WTC11 (cell line): ENCODE results near the gene RETREG3. TPM values are rescaled to one million over a fixed set of nuclear protein-coding genes. Genes with fewer than 3 reads are reported as not detected.

Experiments used
- ATAC-seq: fragments of 200-7000 bp; cut with Tn5 transposase; 2 replicates; pipeline ENCODE4 v1.10.0; 2021; ENCODE audit warnings: mild to moderate bottlenecking, moderate library complexity
- CTCF ChIA-PET: fragments of 300-600 bp; sonication (Branson Sonifier 250); formaldehyde crosslinking; loops from one replicate; lab custom pipeline; 2021; ENCODE audit warnings: antibody characterized with exemption; lab: Charles Lee
- POLR2A ChIA-PET: fragments of 350-600 bp; sonication (Branson Sonifier 250); formaldehyde crosslinking; loops from one replicate; lab custom pipeline; 2021; ENCODE audit warnings: antibody characterized with exemption; lab: Charles Lee
- DNase-seq: peaks from one replicate; pipeline ENCODE4 v3.0.0; 2021; ENCODE audit warnings: low spot score
- H3K27ac Mint-ChIP-seq: 2 replicates; pipeline ENCODE4 v1.8.0; 2021; ENCODE audit warnings: mixed read lengths
- H3K27me3 Mint-ChIP-seq: 2 replicates; pipeline ENCODE4 v1.8.0; 2021; ENCODE audit warnings: low read depth, mild to moderate bottlenecking, moderate library complexity, mixed read lengths
- H3K36me3 Mint-ChIP-seq: 2 replicates; pipeline ENCODE4 v1.8.0; 2021; ENCODE audit warnings: mixed read lengths
- H3K4me1 Mint-ChIP-seq: 2 replicates; pipeline ENCODE4 v1.8.0; 2022; ENCODE audit warnings: mixed read lengths
- H3K4me3 Mint-ChIP-seq: 2 replicates; pipeline ENCODE4 v1.8.0; 2021; ENCODE audit warnings: mild to moderate bottlenecking, moderate library complexity, mixed read lengths
- H3K9me3 Mint-ChIP-seq: 2 replicates; pipeline ENCODE4 v1.8.0; 2021; ENCODE audit warnings: mixed read lengths
- EMX1 ChIP-seq: fragments of 250-450 bp; sonication (Bioruptor Pico); IDR thresholded peaks from 2 replicates; pipeline ENCODE4 v1.8.0; 2021; ENCODE audit warnings: mild to moderate bottlenecking
- ETV6 ChIP-seq: sonication (generic); formaldehyde crosslinking; IDR thresholded peaks from 2 replicates; pipeline ENCODE4 v1.8.1; 2022; ENCODE audit warnings: mild to moderate bottlenecking, missing genetic modification reagents
- JAZF1 ChIP-seq: fragments of 250-450 bp; sonication (Bioruptor Pico); IDR thresholded peaks from 2 replicates; pipeline ENCODE4 v1.9.0; 2021; ENCODE audit warnings: moderate library complexity, mild to moderate bottlenecking, inconsistent platforms
- MAX ChIP-seq: sonication (generic); formaldehyde crosslinking; IDR thresholded peaks from 2 replicates; pipeline ENCODE4 v1.8.0; 2022; ENCODE audit warnings: mild to moderate bottlenecking, missing genetic modification reagents
- PRRX2 ChIP-seq: fragments of 250-450 bp; sonication (Bioruptor Pico); IDR thresholded peaks from 2 replicates; pipeline ENCODE4 v1.8.0; 2021; ENCODE audit warnings: mild to moderate bottlenecking
- ZNF219 ChIP-seq: sonication (generic); formaldehyde crosslinking; IDR thresholded peaks from 2 replicates; pipeline ENCODE4 v1.8.0; 2023; ENCODE audit warnings: missing genetic modification reagents, mild to moderate bottlenecking, borderline replicate concordance
- ZNF317 ChIP-seq: sonication (generic); formaldehyde crosslinking; IDR thresholded peaks from 2 replicates; pipeline ENCODE4 v1.8.1; 2023; ENCODE audit warnings: low read depth, mild to moderate bottlenecking, moderate library complexity, missing genetic modification reagents, borderline replicate concordance
- ZNF423 ChIP-seq: fragments of 250-450 bp; sonication (Bioruptor Pico); IDR thresholded peaks from 2 replicates; pipeline ENCODE4 v2.1.2; 2022; ENCODE audit warnings: mild to moderate bottlenecking, moderate library complexity
- total RNA-seq: library from RNA; stranded (reverse); gene quantifications from 3 replicates; pipeline ENCODE4 v1.2.3, GENCODE V29; 2021
- TF ChIP-seq, protein P1 (sequence below): sonication (generic); formaldehyde crosslinking; conservative IDR thresholded peaks from 2 replicates; pipeline ENCODE4 v1.8.1; 2023; ENCODE audit warnings: mild to moderate bottlenecking, low read depth, missing genetic modification reagents, moderate library complexity
- TF ChIP-seq, protein P2 (sequence below): sonication (generic); formaldehyde crosslinking; IDR thresholded peaks from 2 replicates; pipeline ENCODE4 v1.8.0; 2022; ENCODE audit warnings: missing genetic modification reagents
- TF ChIP-seq, protein P3 (sequence below): fragments of 250-450 bp; sonication (Bioruptor Pico); IDR thresholded peaks from 2 replicates; pipeline ENCODE4 v1.8.0; 2021; ENCODE audit warnings: mild to moderate bottlenecking
- TF ChIP-seq, protein P4 (sequence below): fragments of 250-450 bp; sonication (Bioruptor Pico); IDR thresholded peaks from 2 replicates; pipeline ENCODE4 v2.1.2; 2022; ENCODE audit warnings: mild to moderate bottlenecking, moderate library complexity
- TF ChIP-seq, protein P5 (sequence below): sonication (generic); formaldehyde crosslinking; IDR thresholded peaks from 2 replicates; pipeline ENCODE4 v1.8.1; 2023; ENCODE audit warnings: mild to moderate bottlenecking, missing genetic modification reagents, borderline replicate concordance
- TF ChIP-seq, protein P6 (sequence below): sonication (generic); formaldehyde crosslinking; IDR thresholded peaks from 2 replicates; pipeline ENCODE4 v1.8.1; 2023; ENCODE audit warnings: mild to moderate bottlenecking, moderate library complexity, missing genetic modification reagents
- TF ChIP-seq, protein P7 (sequence below): fragments of 200-600 bp; IDR thresholded peaks from 2 replicates; pipeline ENCODE4 v1.8.0; 2022; ENCODE audit warnings: antibody characterized with exemption

Gene RETREG3
- total RNA-seq, 1 experiment from 2014 or later: 40.4 TPM

DNA sequence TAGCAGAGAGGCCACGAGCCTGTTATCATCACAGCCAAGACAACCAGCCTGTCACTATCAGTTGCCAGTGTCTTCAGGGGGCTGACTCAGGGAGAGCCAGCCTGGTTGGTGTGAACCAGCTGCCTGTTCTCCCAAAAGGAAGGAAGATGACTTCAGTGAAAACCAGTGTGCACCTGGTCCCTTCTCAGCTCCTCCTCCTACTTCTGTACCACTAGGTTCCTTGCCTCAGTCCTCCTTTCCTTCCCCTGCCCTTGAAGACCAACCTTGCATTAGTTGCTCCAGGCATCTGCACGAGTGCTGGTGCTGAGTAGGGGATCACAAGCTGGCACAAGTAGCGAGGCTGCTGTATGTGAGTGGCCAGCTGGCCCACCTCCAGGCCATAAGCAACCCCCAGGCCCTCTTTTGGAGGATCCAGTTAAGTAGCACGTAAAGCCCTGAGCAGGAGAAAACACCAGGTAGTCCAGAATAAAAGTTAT is 8.8 kb upstream of the RETREG3 start (continued):
- TF ChIP-seq, protein P1, sequence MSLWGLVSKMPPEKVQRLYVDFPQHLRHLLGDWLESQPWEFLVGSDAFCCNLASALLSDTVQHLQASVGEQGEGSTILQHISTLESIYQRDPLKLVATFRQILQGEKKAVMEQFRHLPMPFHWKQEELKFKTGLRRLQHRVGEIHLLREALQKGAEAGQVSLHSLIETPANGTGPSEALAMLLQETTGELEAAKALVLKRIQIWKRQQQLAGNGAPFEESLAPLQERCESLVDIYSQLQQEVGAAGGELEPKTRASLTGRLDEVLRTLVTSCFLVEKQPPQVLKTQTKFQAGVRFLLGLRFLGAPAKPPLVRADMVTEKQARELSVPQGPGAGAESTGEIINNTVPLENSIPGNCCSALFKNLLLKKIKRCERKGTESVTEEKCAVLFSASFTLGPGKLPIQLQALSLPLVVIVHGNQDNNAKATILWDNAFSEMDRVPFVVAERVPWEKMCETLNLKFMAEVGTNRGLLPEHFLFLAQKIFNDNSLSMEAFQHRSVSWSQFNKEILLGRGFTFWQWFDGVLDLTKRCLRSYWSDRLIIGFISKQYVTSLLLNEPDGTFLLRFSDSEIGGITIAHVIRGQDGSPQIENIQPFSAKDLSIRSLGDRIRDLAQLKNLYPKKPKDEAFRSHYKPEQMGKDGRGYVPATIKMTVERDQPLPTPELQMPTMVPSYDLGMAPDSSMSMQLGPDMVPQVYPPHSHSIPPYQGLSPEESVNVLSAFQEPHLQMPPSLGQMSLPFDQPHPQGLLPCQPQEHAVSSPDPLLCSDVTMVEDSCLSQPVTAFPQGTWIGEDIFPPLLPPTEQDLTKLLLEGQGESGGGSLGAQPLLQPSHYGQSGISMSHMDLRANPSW (CRISPR knock-in tag): no peak
- TF ChIP-seq, all 79 proteins: peak for 0

DNA sequence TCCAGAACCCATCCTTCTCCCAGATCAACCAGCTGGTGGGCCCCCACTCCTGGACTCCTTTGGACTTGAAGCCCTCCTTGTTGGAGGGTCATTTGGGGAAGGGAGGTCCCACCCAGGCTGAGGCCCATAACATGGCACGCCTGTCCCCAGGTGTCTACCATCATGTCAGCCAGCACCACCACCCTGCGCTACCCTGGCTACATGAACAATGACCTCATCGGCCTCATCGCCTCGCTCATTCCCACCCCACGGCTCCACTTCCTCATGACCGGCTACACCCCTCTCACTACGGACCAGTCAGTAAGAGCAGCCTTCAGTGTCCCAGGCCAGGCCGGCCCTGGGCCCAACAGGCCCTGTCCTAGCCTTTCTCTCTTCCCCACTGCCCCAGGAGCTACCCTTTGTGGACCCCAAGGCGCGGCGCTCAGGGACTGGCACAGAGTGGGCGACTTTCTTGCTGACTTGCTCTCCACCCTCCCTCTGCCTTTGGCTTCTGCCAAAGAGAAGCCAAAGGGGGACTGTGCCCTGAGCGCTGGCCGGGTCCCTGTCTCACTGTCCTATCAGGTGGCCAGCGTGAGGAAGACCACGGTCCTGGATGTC is 4.6 kb upstream of the RETREG3 start:
- POLR2A ChIA-PET: no interaction called here
- H3K27ac Mint-ChIP-seq: no peak overlapping the region
- peaks cover 47% of the 10 kb centered on the region for H3K36me3 Mint-ChIP-seq
- H3K27me3 Mint-ChIP-seq: no peaks in the 10 kb centered on the region
- no peak for ATAC-seq
- no peak overlapping the region for H3K4me3 Mint-ChIP-seq
- peaks cover 13% of the 10 kb centered on the region for H3K4me1 Mint-ChIP-seq
- H3K9me3 Mint-ChIP-seq: no peaks in the 10 kb centered on the region
- TF ChIP-seq MAX (CRISPR knock-in tag) (no peak), ZNF219 (CRISPR knock-in tag) (no peak), JAZF1 (CRISPR knock-in tag) (no peak), PRRX2 (CRISPR knock-in tag) (no peak)
- TF ChIP-seq, protein P2, sequence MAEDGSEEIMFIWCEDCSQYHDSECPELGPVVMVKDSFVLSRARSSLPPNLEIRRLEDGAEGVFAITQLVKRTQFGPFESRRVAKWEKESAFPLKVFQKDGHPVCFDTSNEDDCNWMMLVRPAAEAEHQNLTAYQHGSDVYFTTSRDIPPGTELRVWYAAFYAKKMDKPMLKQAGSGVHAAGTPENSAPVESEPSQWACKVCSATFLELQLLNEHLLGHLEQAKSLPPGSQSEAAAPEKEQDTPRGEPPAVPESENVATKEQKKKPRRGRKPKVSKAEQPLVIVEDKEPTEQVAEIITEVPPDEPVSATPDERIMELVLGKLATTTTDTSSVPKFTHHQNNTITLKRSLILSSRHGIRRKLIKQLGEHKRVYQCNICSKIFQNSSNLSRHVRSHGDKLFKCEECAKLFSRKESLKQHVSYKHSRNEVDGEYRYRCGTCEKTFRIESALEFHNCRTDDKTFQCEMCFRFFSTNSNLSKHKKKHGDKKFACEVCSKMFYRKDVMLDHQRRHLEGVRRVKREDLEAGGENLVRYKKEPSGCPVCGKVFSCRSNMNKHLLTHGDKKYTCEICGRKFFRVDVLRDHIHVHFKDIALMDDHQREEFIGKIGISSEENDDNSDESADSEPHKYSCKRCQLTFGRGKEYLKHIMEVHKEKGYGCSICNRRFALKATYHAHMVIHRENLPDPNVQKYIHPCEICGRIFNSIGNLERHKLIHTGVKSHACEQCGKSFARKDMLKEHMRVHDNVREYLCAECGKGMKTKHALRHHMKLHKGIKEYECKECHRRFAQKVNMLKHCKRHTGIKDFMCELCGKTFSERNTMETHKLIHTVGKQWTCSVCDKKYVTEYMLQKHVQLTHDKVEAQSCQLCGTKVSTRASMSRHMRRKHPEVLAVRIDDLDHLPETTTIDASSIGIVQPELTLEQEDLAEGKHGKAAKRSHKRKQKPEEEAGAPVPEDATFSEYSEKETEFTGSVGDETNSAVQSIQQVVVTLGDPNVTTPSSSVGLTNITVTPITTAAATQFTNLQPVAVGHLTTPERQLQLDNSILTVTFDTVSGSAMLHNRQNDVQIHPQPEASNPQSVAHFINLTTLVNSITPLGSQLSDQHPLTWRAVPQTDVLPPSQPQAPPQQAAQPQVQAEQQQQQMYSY (CRISPR knock-in tag): no peak
- no peak for DNase-seq
- CTCF ChIA-PET: interaction anchor here (1.2 kb wide), 1 partner anchor 35 kb away, joined by 3 read pairs; no protein-coding TSS in a partner anchor

DNA sequence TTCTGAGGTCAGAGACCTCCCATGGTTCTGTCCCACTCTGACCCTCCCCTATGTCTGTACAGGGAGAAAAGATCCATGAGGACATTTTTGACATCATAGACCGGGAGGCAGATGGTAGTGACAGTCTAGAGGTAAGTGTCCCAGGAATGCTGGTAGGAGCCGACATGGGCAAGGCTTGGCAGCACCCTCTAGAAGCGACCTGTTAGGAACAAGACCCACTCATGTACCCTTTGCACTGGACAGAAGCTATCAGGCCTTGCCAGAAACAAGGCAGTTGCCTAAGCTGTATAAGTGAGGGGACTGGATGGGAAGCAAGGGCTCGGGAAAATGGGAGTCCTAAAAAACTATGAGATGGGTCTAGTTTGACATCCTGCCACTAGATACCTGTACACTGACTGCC is 2.8 kb upstream of the RETREG3 start:
- DNase-seq (no peak), ATAC-seq (no peak)
- Mint-ChIP-seq H3K9me3 (no peaks in the 10 kb centered on the region), H3K4me1 (peaks cover 14% of the 10 kb centered on the region), H3K36me3 (peaks cover 47% of the 10 kb centered on the region), H3K4me3 (no peak overlapping the region), H3K27ac (no peak overlapping the region), H3K27me3 (no peaks in the 10 kb centered on the region)
- CTCF ChIA-PET: interaction anchor here (0.6 kb wide), 1 partner anchor 182 kb away, joined by 4 read pairs; no protein-coding TSS in a partner anchor
- POLR2A ChIA-PET: no interaction called here
- TF ChIP-seq, protein P3, sequence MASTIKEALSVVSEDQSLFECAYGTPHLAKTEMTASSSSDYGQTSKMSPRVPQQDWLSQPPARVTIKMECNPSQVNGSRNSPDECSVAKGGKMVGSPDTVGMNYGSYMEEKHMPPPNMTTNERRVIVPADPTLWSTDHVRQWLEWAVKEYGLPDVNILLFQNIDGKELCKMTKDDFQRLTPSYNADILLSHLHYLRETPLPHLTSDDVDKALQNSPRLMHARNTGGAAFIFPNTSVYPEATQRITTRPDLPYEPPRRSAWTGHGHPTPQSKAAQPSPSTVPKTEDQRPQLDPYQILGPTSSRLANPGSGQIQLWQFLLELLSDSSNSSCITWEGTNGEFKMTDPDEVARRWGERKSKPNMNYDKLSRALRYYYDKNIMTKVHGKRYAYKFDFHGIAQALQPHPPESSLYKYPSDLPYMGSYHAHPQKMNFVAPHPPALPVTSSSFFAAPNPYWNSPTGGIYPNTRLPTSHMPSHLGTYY (CRISPR knock-in tag): no peak
- TF ChIP-seq ZNF423 (CRISPR knock-in tag) (no peak), ETV6 (no peak), ZNF317 (CRISPR knock-in tag) (no peak), EMX1 (CRISPR knock-in tag) (no peak)
- TF ChIP-seq, protein P4, sequence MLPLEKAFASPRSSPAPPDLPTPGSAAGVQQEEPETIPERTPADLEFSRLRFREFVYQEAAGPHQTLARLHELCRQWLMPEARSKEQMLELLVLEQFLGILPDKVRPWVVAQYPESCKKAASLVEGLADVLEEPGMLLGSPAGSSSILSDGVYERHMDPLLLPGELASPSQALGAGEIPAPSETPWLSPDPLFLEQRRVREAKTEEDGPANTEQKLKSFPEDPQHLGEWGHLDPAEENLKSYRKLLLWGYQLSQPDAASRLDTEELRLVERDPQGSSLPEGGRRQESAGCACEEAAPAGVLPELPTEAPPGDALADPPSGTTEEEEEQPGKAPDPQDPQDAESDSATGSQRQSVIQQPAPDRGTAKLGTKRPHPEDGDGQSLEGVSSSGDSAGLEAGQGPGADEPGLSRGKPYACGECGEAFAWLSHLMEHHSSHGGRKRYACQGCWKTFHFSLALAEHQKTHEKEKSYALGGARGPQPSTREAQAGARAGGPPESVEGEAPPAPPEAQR (CRISPR knock-in tag): no peak
- TF ChIP-seq, protein P5, sequence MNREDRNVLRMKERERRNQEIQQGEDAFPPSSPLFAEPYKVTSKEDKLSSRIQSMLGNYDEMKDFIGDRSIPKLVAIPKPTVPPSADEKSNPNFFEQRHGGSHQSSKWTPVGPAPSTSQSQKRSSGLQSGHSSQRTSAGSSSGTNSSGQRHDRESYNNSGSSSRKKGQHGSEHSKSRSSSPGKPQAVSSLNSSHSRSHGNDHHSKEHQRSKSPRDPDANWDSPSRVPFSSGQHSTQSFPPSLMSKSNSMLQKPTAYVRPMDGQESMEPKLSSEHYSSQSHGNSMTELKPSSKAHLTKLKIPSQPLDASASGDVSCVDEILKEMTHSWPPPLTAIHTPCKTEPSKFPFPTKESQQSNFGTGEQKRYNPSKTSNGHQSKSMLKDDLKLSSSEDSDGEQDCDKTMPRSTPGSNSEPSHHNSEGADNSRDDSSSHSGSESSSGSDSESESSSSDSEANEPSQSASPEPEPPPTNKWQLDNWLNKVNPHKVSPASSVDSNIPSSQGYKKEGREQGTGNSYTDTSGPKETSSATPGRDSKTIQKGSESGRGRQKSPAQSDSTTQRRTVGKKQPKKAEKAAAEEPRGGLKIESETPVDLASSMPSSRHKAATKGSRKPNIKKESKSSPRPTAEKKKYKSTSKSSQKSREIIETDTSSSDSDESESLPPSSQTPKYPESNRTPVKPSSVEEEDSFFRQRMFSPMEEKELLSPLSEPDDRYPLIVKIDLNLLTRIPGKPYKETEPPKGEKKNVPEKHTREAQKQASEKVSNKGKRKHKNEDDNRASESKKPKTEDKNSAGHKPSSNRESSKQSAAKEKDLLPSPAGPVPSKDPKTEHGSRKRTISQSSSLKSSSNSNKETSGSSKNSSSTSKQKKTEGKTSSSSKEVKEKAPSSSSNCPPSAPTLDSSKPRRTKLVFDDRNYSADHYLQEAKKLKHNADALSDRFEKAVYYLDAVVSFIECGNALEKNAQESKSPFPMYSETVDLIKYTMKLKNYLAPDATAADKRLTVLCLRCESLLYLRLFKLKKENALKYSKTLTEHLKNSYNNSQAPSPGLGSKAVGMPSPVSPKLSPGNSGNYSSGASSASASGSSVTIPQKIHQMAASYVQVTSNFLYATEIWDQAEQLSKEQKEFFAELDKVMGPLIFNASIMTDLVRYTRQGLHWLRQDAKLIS: no peak
- TF ChIP-seq, protein P6, sequence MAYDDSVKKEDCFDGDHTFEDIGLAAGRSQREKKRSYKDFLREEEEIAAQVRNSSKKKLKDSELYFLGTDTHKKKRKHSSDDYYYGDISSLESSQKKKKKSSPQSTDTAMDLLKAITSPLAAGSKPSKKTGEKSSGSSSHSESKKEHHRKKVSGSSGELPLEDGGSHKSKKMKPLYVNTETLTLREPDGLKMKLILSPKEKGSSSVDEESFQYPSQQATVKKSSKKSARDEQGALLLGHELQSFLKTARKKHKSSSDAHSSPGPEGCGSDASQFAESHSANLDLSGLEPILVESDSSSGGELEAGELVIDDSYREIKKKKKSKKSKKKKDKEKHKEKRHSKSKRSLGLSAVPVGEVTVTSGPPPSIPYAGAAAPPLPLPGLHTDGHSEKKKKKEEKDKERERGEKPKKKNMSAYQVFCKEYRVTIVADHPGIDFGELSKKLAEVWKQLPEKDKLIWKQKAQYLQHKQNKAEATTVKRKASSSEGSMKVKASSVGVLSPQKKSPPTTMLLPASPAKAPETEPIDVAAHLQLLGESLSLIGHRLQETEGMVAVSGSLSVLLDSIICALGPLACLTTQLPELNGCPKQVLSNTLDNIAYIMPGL: no peak
- TF ChIP-seq, protein P7, sequence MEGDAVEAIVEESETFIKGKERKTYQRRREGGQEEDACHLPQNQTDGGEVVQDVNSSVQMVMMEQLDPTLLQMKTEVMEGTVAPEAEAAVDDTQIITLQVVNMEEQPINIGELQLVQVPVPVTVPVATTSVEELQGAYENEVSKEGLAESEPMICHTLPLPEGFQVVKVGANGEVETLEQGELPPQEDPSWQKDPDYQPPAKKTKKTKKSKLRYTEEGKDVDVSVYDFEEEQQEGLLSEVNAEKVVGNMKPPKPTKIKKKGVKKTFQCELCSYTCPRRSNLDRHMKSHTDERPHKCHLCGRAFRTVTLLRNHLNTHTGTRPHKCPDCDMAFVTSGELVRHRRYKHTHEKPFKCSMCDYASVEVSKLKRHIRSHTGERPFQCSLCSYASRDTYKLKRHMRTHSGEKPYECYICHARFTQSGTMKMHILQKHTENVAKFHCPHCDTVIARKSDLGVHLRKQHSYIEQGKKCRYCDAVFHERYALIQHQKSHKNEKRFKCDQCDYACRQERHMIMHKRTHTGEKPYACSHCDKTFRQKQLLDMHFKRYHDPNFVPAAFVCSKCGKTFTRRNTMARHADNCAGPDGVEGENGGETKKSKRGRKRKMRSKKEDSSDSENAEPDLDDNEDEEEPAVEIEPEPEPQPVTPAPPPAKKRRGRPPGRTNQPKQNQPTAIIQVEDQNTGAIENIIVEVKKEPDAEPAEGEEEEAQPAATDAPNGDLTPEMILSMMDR: no peak
